Bronchial epithelial cell (primary cell): ENCODE data around the gene DNM2. TPM values are rescaled to one million over a fixed set of nuclear protein-coding genes. Genes with fewer than 3 reads are reported as not detected.
"Not testable (repeated sequence)": the region's sequence is repeated elsewhere in the genome, so short reads cannot be mapped to it uniquely, and the experiment has no call there.

Experiments
- DNase-seq: peaks from one replicate; pipeline ENCODE4 v3.0.0-alpha.2; 2010; ENCODE audit warnings: low read depth
- FAIRE-seq: peaks from 2 replicates; lab custom pipeline; 2011; peaks lifted over from hg19 to GRCh38; lab: Jason Lieb, UNC
- H3K27me3 ChIP-seq: 2 replicates; pipeline ENCODE4 v1.5.1; 2011; ENCODE audit warnings: low read length; ENCODE audit not compliant: control insufficient read depth, insufficient read depth
- H3K36me3 ChIP-seq: 2 replicates; pipeline ENCODE4 v1.5.1; 2011; ENCODE audit warnings: low read length; ENCODE audit not compliant: control insufficient read depth, insufficient read depth
- H3K4me3 ChIP-seq: 2 replicates; pipeline ENCODE4 v1.5.1; 2011; ENCODE audit warnings: mild to moderate bottlenecking, low read depth, low read length, control low read depth
- total RNA-seq: library from RNA; depleted of rRNA; stranded (reverse); fragments of >200 nt; gene quantifications from 2 replicates; pipeline ENCODE4 v1.2.1, GENCODE V29; 2014
- TF ChIP-seq, protein P1 (sequence below): IDR thresholded peaks from 2 replicates; pipeline ENCODE4 v1.5.1; 2011; ENCODE audit warnings: mild to moderate bottlenecking, moderate library complexity, low read length, control low read depth, inconsistent platforms; ENCODE audit not compliant: insufficient read depth, severe bottlenecking

Gene DNM2
- total RNA-seq, 1 donor from 2014 or later, result 68.4 TPM

DNA sequence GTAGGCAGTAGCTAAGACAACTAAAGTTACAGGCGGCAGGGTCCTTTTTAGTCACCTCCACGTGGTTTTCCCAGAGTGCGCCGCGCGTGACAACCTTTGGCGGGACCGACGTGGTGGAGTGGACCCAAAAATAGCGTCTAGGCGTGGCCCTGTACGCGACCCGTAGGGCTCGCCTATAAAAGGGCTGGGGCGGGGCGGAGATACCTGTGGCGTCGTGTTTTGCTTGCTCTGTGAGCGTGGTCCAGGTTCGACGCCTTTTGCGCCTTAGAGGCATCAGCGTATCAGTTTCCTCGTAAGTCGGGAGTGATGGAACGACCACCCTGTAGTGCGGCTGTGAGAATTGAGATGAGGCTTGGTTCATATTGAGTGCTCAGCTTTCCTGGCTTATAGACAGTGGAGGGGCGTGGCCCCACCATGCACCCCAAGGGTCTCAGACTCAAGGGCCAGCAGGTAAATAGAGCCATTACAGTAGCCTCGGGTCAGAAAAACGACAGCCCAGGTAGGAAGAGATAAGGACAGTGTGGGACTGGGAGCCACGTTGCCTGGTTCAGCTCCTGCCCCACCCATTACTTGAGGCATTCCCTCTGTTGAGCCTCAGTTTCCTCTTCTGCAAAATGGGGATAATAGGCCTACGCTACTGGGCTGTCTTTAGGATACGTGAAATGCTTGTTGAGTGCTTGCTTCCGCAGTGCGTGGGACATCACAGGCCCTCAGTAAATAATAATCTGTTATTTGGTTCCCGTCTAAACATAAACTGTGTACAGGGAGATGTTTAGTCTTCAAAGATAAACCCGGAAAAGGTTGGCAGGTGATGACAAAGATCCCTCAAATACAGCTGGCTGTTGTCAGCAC is 118.8 kb downstream of the DNM2 start:
- peaks cover 2% of the 10 kb centered on the region for H3K36me3 ChIP-seq
- H3K4me3 ChIP-seq, result peak overlapping the region; percentile 55
- TF ChIP-seq, protein P1, sequence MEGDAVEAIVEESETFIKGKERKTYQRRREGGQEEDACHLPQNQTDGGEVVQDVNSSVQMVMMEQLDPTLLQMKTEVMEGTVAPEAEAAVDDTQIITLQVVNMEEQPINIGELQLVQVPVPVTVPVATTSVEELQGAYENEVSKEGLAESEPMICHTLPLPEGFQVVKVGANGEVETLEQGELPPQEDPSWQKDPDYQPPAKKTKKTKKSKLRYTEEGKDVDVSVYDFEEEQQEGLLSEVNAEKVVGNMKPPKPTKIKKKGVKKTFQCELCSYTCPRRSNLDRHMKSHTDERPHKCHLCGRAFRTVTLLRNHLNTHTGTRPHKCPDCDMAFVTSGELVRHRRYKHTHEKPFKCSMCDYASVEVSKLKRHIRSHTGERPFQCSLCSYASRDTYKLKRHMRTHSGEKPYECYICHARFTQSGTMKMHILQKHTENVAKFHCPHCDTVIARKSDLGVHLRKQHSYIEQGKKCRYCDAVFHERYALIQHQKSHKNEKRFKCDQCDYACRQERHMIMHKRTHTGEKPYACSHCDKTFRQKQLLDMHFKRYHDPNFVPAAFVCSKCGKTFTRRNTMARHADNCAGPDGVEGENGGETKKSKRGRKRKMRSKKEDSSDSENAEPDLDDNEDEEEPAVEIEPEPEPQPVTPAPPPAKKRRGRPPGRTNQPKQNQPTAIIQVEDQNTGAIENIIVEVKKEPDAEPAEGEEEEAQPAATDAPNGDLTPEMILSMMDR, result no peak
- H3K27me3 ChIP-seq, result no peaks in the 10 kb centered on the region
- FAIRE-seq (no peak), DNase-seq (no peak)

GRCh38 chr19:10837649-10838048 is 119.8 kb downstream of the DNM2 start:
- not testable (repeated sequence) for H3K4me3 ChIP-seq, FAIRE-seq, H3K36me3 ChIP-seq, DNase-seq, H3K27me3 ChIP-seq

GRCh38 chr19:10838377-10838776 is 120.5 kb downstream of the DNM2 start:
- no peak overlapping the region for H3K4me3 ChIP-seq
- TF ChIP-seq, protein P1, result no peak
- H3K27me3 ChIP-seq, result no peaks in the 10 kb centered on the region
- FAIRE-seq (no peak), DNase-seq (no peak)
- H3K36me3 ChIP-seq, result no peaks in the 10 kb centered on the region

GRCh38 chr19:10839114-10840050 is 121.5 kb downstream of the DNM2 start:
- TF ChIP-seq, protein P1, result no peak
- DNase-seq, result no peak
- Histone ChIP-seq H3K4me3 (no peak overlapping the region), H3K36me3 (no peaks in the 10 kb centered on the region), H3K27me3 (no peaks in the 10 kb centered on the region)
- FAIRE-seq, result no peak

GRCh38 chr19:10842788-10843187 is 124.9 kb downstream of the DNM2 start:
- Histone ChIP-seq H3K27me3 (no peaks in the 10 kb centered on the region), H3K36me3 (no peaks in the 10 kb centered on the region), H3K4me3 (no peak overlapping the region)
- DNase-seq (no peak), FAIRE-seq (no peak)
- TF ChIP-seq, protein P1, result no peak

GRCh38 chr19:10846500-10847202 is 128.8 kb downstream of the DNM2 start:
- no peak overlapping the region for H3K4me3 ChIP-seq
- FAIRE-seq (no peak), DNase-seq (no peak)
- H3K36me3 ChIP-seq, result no peaks in the 10 kb centered on the region
- TF ChIP-seq, protein P1, result no peak
- H3K27me3 ChIP-seq, result no peaks in the 10 kb centered on the region
